A673 (cell line): Measurements from ENCODE around the gene NDUFC1. TPM values are rescaled to one million over a fixed set of nuclear protein-coding genes. Genes with fewer than 3 reads are reported as not detected.
A peak's percentile ranks its signal among the peaks of the same experiment; 100 is the strongest.

Experiments
- BruUV-seq: library from RNA; stranded (reverse); fragments of 400-500 nt; replicated peaks from 2 replicates; lab custom pipeline; 2021; lab: Mats Ljungman, UMichigan
- CTCF ChIA-PET: fragments of 300-600 bp; sonication (Branson Sonifier 250); formaldehyde crosslinking; loops from one replicate; lab custom pipeline; 2022; ENCODE audit warnings: antibody characterized with exemption; lab: Charles Lee
- POLR2A ChIA-PET: fragments of 300-600 bp; sonication (Branson Sonifier 250); formaldehyde crosslinking; loops from one replicate; lab custom pipeline; 2022; ENCODE audit warnings: antibody characterized with exemption; ENCODE audit not compliant: low non-redundant PET; lab: Charles Lee
- DNase-seq: peaks from one replicate; pipeline ENCODE4 v3.0.0-alpha.2; 2015; ENCODE audit warnings: low spot score
- H3K27ac ChIP-seq: fragments of 200-600 bp; sonication (generic); 2 replicates; pipeline ENCODE4 v1.5.1; 2016; ENCODE audit warnings: mixed run types, low read depth, mild to moderate bottlenecking, mixed read lengths, antibody characterized with exemption, low read length; ENCODE audit not compliant: poor library complexity, severe bottlenecking
- H3K27me3 ChIP-seq: fragments of 200-600 bp; sonication (generic); replicated peaks from 2 replicates; pipeline ENCODE4 v1.6.1; 2017; ENCODE audit warnings: mixed run types, low read depth, mild to moderate bottlenecking, mixed read lengths, antibody characterized with exemption, low read length; ENCODE audit not compliant: insufficient read depth, poor library complexity
- H3K36me3 ChIP-seq: fragments of 200-600 bp; sonication (generic); 2 replicates; pipeline ENCODE4 v1.6.1; 2016; ENCODE audit warnings: mixed run types, mild to moderate bottlenecking, mixed read lengths, antibody characterized with exemption, low read length; ENCODE audit not compliant: insufficient read depth, poor library complexity, severe bottlenecking
- H3K4me1 ChIP-seq: fragments of 200-600 bp; sonication (generic); 2 replicates; pipeline ENCODE4 v1.6.1; 2017; ENCODE audit warnings: mixed run types, mild to moderate bottlenecking, mixed read lengths, antibody characterized with exemption, low read length; ENCODE audit not compliant: insufficient read depth, poor library complexity, severe bottlenecking
- H3K4me3 ChIP-seq: fragments of 200-600 bp; sonication (generic); 2 replicates; pipeline ENCODE4 v1.5.1; 2016; ENCODE audit warnings: low read depth, mixed run types, mild to moderate bottlenecking, mixed read lengths, low read length; ENCODE audit not compliant: poor library complexity, severe bottlenecking
- H3K9me3 ChIP-seq: fragments of 200-600 bp; sonication (generic); 2 replicates; pipeline ENCODE4 v1.6.1; 2016; ENCODE audit warnings: mixed run types, low read depth, mild to moderate bottlenecking, mixed read lengths, antibody characterized with exemption, low read length; ENCODE audit not compliant: poor library complexity, severe bottlenecking
- CTCF ChIP-seq: fragments of 300-800, 200-600 bp; sonication (generic); conservative IDR thresholded peaks from 2 replicates; pipeline ENCODE4 v1.5.1; 2017; ENCODE audit warnings: low read depth, mild to moderate bottlenecking, antibody characterized with exemption, low read length, moderate library complexity, mixed read lengths
- EZH2 ChIP-seq: fragments of 200-600 bp; sonication (generic); IDR thresholded peaks from 2 replicates; pipeline ENCODE4 v1.6.1; 2017; ENCODE audit warnings: borderline replicate concordance, low read depth, mild to moderate bottlenecking, mixed read lengths, antibody characterized with exemption, low read length; ENCODE audit not compliant: poor library complexity, severe bottlenecking
- intact Hi-C: fragments of 100-400 bp; cut with micrococcal nuclease; formaldehyde crosslinking; loops from one replicate; pipeline ENCODE4 v1.10.0; 2022; ENCODE audit not compliant: unreplicated experiment
- total RNA-seq: library from RNA; stranded (reverse); gene quantifications from 2 replicates; pipeline ENCODE4 v1.2.3, GENCODE V29; 2021

Gene NDUFC1
- total RNA-seq, 1 experiment from 2014 or later = 116 TPM

GRCh38 chr4:139295942-139296299 is 6.4 kb downstream of the NDUFC1 start:
- no peaks in the 10 kb centered on the region for H3K27me3 ChIP-seq
- TF ChIP-seq EZH2 = no peak
- H3K36me3 ChIP-seq = peaks cover 32% of the 10 kb centered on the region
- peaks cover 21% of the 10 kb centered on the region for H3K4me1 ChIP-seq
- peak overlapping the region; percentile 96 for H3K27ac ChIP-seq
- DNase-seq = no peak
- intact Hi-C loops = loop anchor here (2.0 to 5.0 kb wide), 3 partner anchors 67 to 264 kb away; no protein-coding TSS in a partner anchor
- H3K9me3 ChIP-seq = no peaks in the 10 kb centered on the region
- CTCF ChIA-PET = interaction anchor here (0.5 to 2.7 kb wide), 9 partner anchors 35 to 338 kb away, joined by 3 to 15 read pairs (median 3); partner anchors contain the start of gene ELF2
- peak overlapping the region; percentile 89 for H3K4me3 ChIP-seq
- BruUV-seq = no TSS peak
- POLR2A ChIA-PET = interaction anchor here (0.7 kb wide), 1 partner anchor 120 kb away, joined by 4 read pairs; no protein-coding TSS in a partner anchor

GRCh38 chr4:139295206-139295941 is 6.9 kb downstream of the NDUFC1 start:
- CTCF ChIA-PET = interaction anchor here (0.5 to 2.7 kb wide), 9 partner anchors 23 to 338 kb away, joined by 3 to 15 read pairs (median 3); partner anchors contain the start of gene ELF2

GRCh38 chr4:139286186-139286698 is 16.0 kb downstream of the NDUFC1 start:
- TF ChIP-seq EZH2 (no peak), CTCF (no peak)
- ChIA-PET POLR2A (no interaction called here), CTCF (no interaction called here)
- intact Hi-C loops = no loop called here
- Histone ChIP-seq H3K4me3 (no peak overlapping the region), H3K27me3 (no peaks in the 10 kb centered on the region), H3K9me3 (peaks cover 4% of the 10 kb centered on the region), H3K4me1 (no peaks in the 10 kb centered on the region), H3K27ac (no peak overlapping the region), H3K36me3 (peaks cover 19% of the 10 kb centered on the region)
- BruUV-seq = no TSS peak
- no peak for DNase-seq

More at GRCh38 chr4:139295206-139295941, 6.9 kb downstream of the NDUFC1 start:
- POLR2A ChIA-PET = interaction anchor here (0.7 kb wide), 1 partner anchor 119 kb away, joined by 4 read pairs; no protein-coding TSS in a partner anchor
- Histone ChIP-seq H3K27ac (peak overlapping the region; percentile 96), H3K4me3 (peak overlapping the region; percentile 89), H3K9me3 (no peaks in the 10 kb centered on the region), H3K27me3 (no peaks in the 10 kb centered on the region), H3K4me1 (peaks cover 21% of the 10 kb centered on the region), H3K36me3 (peaks cover 35% of the 10 kb centered on the region)
- TF ChIP-seq EZH2 = no peak
- peak; percentile 97 for TF ChIP-seq CTCF
- intact Hi-C loops = loop anchor here (2.0 to 5.0 kb wide), 3 partner anchors 67 to 263 kb away; no protein-coding TSS in a partner anchor
- BruUV-seq = TSS peak; percentile 87
- DNase-seq = peak; percentile 97
